ENCODE data around the gene BACE2. TPM values are rescaled to one million over a fixed set of nuclear protein-coding genes. Genes with fewer than 3 reads are reported as not detected.
A peak's percentile ranks its signal among the peaks of the same experiment; 100 is the strongest.

The BACE2 gene
- total RNA-seq, 1 donor from 2014 or later: 20.8 TPM

GRCh38 chr21:41216486-41216885 lies 48.5 kb downstream of the BACE2 start:
- Histone ChIP-seq H3K27me3 (ENCODE audit: low read depth) (no peaks in the 10 kb centered on the region), H3K4me3 (no peak overlapping the region), H3K27ac (no peak overlapping the region), H3K4me1 (no peaks in the 10 kb centered on the region), H3K36me3 (no peaks in the 10 kb centered on the region), H3K9me3 (no peaks in the 10 kb centered on the region)
- ATAC-seq: peak in 1 of 2 donors; percentile 17
- DNase-seq: no peak
- intact Hi-C loops (cut with DNase I): no loop called here
- no peak for TF ChIP-seq CTCF (IDR thresholded peaks at IDR 0.05)

GRCh38 chr21:41217671-41218385 lies 49.9 kb downstream of the BACE2 start:
- Histone ChIP-seq H3K9me3 (no peaks in the 10 kb centered on the region), H3K27me3 (ENCODE audit: low read depth) (no peaks in the 10 kb centered on the region), H3K4me3 (no peak overlapping the region), H3K27ac (no peak overlapping the region), H3K36me3 (no peaks in the 10 kb centered on the region), H3K4me1 (no peaks in the 10 kb centered on the region)
- ATAC-seq (peak; percentile 26 to 34), DNase-seq (no peak)
- no peak for TF ChIP-seq CTCF (IDR thresholded peaks at IDR 0.05)
- intact Hi-C loops (cut with DNase I): no loop called here

- intact Hi-C loops (cut with DNase I): no loop called here
- Histone ChIP-seq H3K4me3 (no peak overlapping the region), H3K9me3 (no peaks in the 10 kb centered on the region), H3K36me3 (no peaks in the 10 kb centered on the region), H3K27ac (no peak overlapping the region), H3K27me3 (ENCODE audit: low read depth) (no peaks in the 10 kb centered on the region), H3K4me1 (no peaks in the 10 kb centered on the region)
- TF ChIP-seq CTCF (IDR thresholded peaks at IDR 0.05): no peak
- ATAC-seq (no peak), DNase-seq (no peak)
These were observed 51.7 kb downstream of the BACE2 start for GRCh38 chr21:41219498-41220207.

- Histone ChIP-seq H3K4me1 (no peaks in the 10 kb centered on the region), H3K36me3 (no peaks in the 10 kb centered on the region), H3K4me3 (no peak overlapping the region), H3K9me3 (no peaks in the 10 kb centered on the region), H3K27me3 (ENCODE audit: low read depth) (no peaks in the 10 kb centered on the region), H3K27ac (no peak overlapping the region)
- no peak for TF ChIP-seq CTCF (IDR thresholded peaks at IDR 0.05)
- DNase-seq (no peak), ATAC-seq (no peak)
- intact Hi-C loops (cut with DNase I): no loop called here
These were observed 52.3 kb downstream of the BACE2 start for GRCh38 chr21:41220208-41220733.

- no peaks in the 10 kb centered on the region for H3K4me1 ChIP-seq
- intact Hi-C loops (cut with DNase I): no loop called here
- H3K27me3 ChIP-seq (ENCODE audit: low read depth): no peaks in the 10 kb centered on the region
- no peak overlapping the region for H3K27ac ChIP-seq
- no peaks in the 10 kb centered on the region for H3K9me3 ChIP-seq
- no peaks in the 10 kb centered on the region for H3K36me3 ChIP-seq
- no peak for TF ChIP-seq CTCF (IDR thresholded peaks at IDR 0.05)
- DNase-seq (no peak), ATAC-seq (peak; percentile 15 to 28)
- H3K4me3 ChIP-seq: no peak overlapping the region
These were observed 54.5 kb downstream of the BACE2 start for GRCh38 chr21:41222247-41223068.
